ENCODE measurements around the gene DDX10. TPM values are rescaled to one million over a fixed set of nuclear protein-coding genes. Genes with fewer than 3 reads are reported as not detected.

The DDX10 gene
- total and polyA plus RNA-seq, 2 experiments from 2014 or later = 32.4 to 37.8 TPM

DNA sequence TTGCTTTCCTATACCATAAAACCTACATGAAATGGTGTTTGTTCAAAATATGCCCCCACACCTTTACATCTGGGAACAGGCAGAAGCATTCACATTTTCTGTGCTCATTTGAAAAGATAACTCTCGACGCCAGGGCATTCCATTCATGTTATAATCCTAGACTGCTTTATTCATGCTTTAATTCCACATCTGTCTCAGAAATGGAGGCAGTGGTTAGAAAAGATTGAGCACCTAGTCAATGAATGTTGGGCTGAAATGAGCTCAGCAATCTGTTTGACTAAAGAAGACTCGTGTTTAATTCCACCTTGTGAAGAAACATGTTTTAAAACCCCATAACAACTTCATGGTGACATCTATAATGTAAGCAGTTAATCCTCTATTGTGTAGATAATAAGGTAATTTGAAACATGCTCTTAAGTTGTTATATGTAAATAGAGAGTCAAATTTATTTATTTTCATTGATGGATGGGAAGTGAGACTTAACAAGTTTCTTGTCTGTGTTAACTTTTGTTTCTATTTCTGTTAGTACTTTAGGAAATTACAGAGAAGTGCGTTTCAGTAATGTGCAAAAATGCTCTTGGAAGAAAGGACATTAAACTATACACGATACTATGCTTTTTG, 217.5 kb downstream of the DDX10 start (continued):
- TF ChIP-seq, protein P1, sequence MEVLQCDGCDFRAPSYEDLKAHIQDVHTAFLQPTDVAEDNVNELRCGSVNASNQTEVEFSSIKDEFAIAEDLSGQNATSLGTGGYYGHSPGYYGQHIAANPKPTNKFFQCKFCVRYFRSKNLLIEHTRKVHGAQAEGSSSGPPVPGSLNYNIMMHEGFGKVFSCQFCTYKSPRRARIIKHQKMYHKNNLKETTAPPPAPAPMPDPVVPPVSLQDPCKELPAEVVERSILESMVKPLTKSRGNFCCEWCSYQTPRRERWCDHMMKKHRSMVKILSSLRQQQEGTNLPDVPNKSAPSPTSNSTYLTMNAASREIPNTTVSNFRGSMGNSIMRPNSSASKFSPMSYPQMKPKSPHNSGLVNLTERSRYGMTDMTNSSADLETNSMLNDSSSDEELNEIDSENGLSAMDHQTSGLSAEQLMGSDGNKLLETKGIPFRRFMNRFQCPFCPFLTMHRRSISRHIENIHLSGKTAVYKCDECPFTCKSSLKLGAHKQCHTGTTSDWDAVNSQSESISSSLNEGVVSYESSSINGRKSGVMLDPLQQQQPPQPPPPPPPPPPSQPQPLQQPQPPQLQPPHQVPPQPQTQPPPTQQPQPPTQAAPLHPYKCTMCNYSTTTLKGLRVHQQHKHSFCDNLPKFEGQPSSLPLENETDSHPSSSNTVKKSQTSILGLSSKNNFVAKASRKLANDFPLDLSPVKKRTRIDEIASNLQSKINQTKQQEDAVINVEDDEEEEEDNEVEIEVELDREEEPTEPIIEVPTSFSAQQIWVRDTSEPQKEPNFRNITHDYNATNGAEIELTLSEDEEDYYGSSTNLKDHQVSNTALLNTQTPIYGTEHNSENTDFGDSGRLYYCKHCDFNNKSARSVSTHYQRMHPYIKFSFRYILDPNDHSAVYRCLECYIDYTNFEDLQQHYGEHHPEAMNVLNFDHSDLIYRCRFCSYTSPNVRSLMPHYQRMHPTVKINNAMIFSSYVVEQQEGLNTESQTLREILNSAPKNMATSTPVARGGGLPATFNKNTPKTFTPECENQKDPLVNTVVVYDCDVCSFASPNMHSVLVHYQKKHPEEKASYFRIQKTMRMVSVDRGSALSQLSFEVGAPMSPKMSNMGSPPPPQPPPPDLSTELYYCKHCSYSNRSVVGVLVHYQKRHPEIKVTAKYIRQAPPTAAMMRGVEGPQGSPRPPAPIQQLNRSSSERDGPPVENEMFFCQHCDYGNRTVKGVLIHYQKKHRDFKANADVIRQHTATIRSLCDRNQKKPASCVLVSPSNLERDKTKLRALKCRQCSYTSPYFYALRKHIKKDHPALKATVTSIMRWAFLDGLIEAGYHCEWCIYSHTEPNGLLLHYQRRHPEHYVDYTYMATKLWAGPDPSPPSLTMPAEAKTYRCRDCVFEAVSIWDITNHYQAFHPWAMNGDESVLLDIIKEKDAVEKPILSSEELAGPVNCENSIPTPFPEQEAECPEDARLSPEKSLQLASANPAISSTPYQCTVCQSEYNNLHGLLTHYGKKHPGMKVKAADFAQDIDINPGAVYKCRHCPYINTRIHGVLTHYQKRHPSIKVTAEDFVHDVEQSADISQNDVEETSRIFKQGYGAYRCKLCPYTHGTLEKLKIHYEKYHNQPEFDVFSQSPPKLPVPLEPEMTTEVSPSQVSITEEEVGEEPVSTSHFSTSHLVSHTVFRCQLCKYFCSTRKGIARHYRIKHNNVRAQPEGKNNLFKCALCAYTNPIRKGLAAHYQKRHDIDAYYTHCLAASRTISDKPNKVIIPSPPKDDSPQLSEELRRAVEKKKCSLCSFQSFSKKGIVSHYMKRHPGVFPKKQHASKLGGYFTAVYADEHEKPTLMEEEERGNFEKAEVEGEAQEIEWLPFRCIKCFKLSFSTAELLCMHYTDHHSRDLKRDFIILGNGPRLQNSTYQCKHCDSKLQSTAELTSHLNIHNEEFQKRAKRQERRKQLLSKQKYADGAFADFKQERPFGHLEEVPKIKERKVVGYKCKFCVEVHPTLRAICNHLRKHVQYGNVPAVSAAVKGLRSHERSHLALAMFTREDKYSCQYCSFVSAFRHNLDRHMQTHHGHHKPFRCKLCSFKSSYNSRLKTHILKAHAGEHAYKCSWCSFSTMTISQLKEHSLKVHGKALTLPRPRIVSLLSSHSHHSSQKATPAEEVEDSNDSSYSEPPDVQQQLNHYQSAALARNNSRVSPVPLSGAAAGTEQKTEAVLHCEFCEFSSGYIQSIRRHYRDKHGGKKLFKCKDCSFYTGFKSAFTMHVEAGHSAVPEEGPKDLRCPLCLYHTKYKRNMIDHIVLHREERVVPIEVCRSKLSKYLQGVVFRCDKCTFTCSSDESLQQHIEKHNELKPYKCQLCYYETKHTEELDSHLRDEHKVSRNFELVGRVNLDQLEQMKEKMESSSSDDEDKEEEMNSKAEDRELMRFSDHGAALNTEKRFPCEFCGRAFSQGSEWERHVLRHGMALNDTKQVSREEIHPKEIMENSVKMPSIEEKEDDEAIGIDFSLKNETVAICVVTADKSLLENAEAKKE (CRISPR knock-in tag; IDR thresholded peaks at IDR 0.05) = no peak
- no peak for TF ChIP-seq POLR2AphosphoS5 (IDR thresholded peaks at IDR 0.05; ENCODE audit: low read depth)

DNA sequence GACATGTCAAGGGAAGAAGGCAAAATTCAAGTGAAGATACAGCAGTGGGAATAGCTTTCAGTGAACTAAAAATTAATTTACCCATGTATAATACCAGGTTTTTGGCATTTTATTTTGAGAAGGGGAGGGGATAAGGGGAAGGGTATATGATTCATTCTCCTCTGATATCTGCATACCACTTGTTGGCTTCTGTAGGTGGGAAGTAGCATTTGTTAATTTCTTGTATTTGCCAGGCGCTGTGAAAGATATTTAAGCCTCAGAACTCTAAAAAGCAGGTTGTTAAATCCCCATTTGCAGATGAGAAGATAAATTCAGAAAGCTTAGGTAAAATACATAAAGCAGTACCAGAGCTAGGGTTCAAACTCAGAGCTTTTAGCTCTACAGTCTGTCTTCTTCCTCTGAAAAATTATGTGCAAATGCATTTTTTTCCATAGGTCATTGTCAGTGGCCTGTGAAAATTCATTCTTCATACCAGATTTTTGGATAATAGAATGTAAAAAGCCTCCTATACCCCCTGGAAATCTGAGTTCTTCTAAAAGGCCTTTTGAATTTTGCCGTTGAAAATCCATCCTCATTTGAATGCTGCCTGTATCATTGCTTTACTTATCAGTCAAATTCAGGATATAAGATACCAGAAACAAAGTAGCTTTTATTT, 221.3 kb downstream of the DDX10 start:
- 0 out of 2 replicates have a peak overlapping the region, but pooled peaks have one; percentile 12 for H3K27ac Mint-ChIP-seq
- Histone ChIP-seq H3K4me3 (no peak overlapping the region), H3F3A (replicated peaks; ENCODE audit: low read depth) (no peaks in the 10 kb centered on the region), H3K79me2 (replicated peaks; ENCODE audit: insufficient read depth) (no peaks in the 10 kb centered on the region), H3K4me2 (0 out of 2 replicates have a peak overlapping the region, but pooled peaks have one; percentile 34), H4K20me1 (replicated peaks; ENCODE audit: insufficient read depth) (no peaks in the 10 kb centered on the region), H3K4me1 (ENCODE audit: insufficient read depth) (peaks cover 36% of the 10 kb centered on the region), H2AFZ (no peak overlapping the region), H3K27ac (ENCODE audit: low read depth) (peak overlapping the region; percentile 55; the same call in 1 of the 2 replicates), H3K9me2 (ENCODE audit: insufficient read depth) (no peaks in the 10 kb centered on the region), H3K27me3 (ENCODE audit: insufficient read depth) (no peaks in the 10 kb centered on the region), H3K36me3 (ENCODE audit: insufficient read depth) (no peaks in the 10 kb centered on the region)
- no peaks in the 10 kb centered on the region for H3K27me3 Mint-ChIP-seq (ENCODE audit: insufficient read depth, low read depth, poor library complexity)
- peaks cover 21% of the 10 kb centered on the region for H3K4me1 Mint-ChIP-seq
- no peaks in the 10 kb centered on the region for H3K9me3 Mint-ChIP-seq
- DNase-seq (ENCODE audit: low spot score) (no peak), ATAC-seq (no peak)
- no peaks in the 10 kb centered on the region for H3K36me3 Mint-ChIP-seq (ENCODE audit: low read depth)
- H3K4me3 Mint-ChIP-seq = no peak overlapping the region
- no peak for TF ChIP-seq NANOG (IDR thresholded peaks at IDR 0.05; ENCODE audit: borderline replicate concordance)
- TF ChIP-seq, protein P2, sequence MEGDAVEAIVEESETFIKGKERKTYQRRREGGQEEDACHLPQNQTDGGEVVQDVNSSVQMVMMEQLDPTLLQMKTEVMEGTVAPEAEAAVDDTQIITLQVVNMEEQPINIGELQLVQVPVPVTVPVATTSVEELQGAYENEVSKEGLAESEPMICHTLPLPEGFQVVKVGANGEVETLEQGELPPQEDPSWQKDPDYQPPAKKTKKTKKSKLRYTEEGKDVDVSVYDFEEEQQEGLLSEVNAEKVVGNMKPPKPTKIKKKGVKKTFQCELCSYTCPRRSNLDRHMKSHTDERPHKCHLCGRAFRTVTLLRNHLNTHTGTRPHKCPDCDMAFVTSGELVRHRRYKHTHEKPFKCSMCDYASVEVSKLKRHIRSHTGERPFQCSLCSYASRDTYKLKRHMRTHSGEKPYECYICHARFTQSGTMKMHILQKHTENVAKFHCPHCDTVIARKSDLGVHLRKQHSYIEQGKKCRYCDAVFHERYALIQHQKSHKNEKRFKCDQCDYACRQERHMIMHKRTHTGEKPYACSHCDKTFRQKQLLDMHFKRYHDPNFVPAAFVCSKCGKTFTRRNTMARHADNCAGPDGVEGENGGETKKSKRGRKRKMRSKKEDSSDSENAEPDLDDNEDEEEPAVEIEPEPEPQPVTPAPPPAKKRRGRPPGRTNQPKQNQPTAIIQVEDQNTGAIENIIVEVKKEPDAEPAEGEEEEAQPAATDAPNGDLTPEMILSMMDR (conservative IDR thresholded peaks at IDR 0.05; ENCODE audit: low read depth in 2 of 2) = no peak
- no peak for TF ChIP-seq STAT1 (IDR thresholded peaks at IDR 0.05; ENCODE audit: unreplicated experiment)
- TF ChIP-seq EZH2 (IDR thresholded peaks at IDR 0.05; ENCODE audit: low read depth, unreplicated experiment) = no peak
- TF ChIP-seq EZH2phosphoT487 (IDR thresholded peaks at IDR 0.05; ENCODE audit: unreplicated experiment) = no peak
- no peak for TF ChIP-seq POLR2AphosphoS5 (IDR thresholded peaks at IDR 0.05; ENCODE audit: low read depth)
- no peak for TF ChIP-seq JUNB (IDR thresholded peaks at IDR 0.05; ENCODE audit: unreplicated experiment)
- TF ChIP-seq, protein P3, sequence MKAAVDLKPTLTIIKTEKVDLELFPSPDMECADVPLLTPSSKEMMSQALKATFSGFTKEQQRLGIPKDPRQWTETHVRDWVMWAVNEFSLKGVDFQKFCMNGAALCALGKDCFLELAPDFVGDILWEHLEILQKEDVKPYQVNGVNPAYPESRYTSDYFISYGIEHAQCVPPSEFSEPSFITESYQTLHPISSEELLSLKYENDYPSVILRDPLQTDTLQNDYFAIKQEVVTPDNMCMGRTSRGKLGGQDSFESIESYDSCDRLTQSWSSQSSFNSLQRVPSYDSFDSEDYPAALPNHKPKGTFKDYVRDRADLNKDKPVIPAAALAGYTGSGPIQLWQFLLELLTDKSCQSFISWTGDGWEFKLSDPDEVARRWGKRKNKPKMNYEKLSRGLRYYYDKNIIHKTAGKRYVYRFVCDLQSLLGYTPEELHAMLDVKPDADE (IDR thresholded peaks at IDR 0.05) = no peak
